Endothelial cell of umbilical vein (primary cell): Measurements from ENCODE around the gene MTR.

Experiments used
- FOS ChIP-seq: IDR thresholded peaks from 2 replicates; pipeline ENCODE4 v1.6.1; 2011; ENCODE audit warnings: mild to moderate bottlenecking, low read length, moderate library complexity, borderline replicate concordance; ENCODE audit not compliant: insufficient read depth
- JUN ChIP-seq: IDR thresholded peaks from 2 replicates; pipeline ENCODE4 v1.6.1; 2011; ENCODE audit warnings: borderline replicate concordance, low read depth; ENCODE audit not compliant: insufficient read length, insufficient read depth
- POLR2A ChIP-seq: IDR thresholded peaks from 2 replicates; pipeline ENCODE4 v1.6.1; 2012; ENCODE audit warnings: low read depth, mild to moderate bottlenecking, control low read depth, low read length
- POLR2AphosphoS5 ChIP-seq: IDR thresholded peaks from 2 replicates; pipeline ENCODE4 v1.6.1; 2012; ENCODE audit warnings: low read depth, mild to moderate bottlenecking, control low read depth, low read length, moderate library complexity; ENCODE audit not compliant: insufficient read depth
- TF ChIP-seq, protein P1 (sequence below), 2 donors: IDR thresholded peaks; 1 replicate in 1 of 2; 2 replicates in 1 of 2; pipeline ENCODE4 v1.5.1; 2011; ENCODE audit warnings: low read length in 2 of 2, mild to moderate bottlenecking in 2 of 2, moderate library complexity in 2 of 2, control low read depth in 1 of 2, inconsistent platforms in 1 of 2, low read depth in 1 of 2; ENCODE audit not compliant: insufficient read depth in 1 of 2; ENCODE audit errors: extremely low read depth in 1 of 2
- TF ChIP-seq, protein P2 (sequence below): IDR thresholded peaks from 2 replicates; pipeline ENCODE4 v1.6.1; 2011; ENCODE audit not compliant: insufficient read depth, insufficient read length

DNA sequence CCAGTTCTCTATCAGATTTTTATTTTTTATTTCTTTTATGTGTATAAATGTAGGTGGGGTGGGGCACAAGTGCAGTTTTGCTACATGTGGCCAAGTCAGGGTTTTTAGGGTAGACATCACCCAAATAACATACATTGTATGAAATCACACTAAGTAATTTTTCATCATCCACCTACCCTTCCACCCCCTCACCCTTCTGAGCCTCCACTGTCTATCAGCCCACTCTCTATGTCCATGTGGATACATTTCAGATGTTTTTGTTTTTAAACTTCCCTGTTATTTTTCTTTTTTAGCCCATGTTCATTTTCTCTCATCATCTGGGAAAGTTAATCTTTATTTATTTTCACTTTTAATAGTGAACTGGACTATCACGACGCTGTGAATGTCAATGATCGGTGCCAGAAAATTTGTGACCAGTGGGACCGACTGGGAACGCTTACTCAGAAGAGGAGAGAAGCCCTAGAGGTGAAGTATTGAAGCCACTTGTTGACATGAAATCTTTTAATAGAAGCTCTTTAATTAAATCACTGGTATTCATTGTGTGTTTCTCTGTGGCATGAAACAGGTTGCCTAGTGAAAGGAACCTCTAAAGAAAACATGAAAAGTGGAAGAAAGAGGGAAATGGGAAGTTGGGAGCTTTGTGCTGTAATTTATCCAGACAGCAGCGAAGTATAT, 47.6 kb upstream of the MTR start:
- TF ChIP-seq POLR2A (no peak), FOS (no peak), POLR2AphosphoS5 (no peak), JUN (no peak)
- TF ChIP-seq, protein P1, sequence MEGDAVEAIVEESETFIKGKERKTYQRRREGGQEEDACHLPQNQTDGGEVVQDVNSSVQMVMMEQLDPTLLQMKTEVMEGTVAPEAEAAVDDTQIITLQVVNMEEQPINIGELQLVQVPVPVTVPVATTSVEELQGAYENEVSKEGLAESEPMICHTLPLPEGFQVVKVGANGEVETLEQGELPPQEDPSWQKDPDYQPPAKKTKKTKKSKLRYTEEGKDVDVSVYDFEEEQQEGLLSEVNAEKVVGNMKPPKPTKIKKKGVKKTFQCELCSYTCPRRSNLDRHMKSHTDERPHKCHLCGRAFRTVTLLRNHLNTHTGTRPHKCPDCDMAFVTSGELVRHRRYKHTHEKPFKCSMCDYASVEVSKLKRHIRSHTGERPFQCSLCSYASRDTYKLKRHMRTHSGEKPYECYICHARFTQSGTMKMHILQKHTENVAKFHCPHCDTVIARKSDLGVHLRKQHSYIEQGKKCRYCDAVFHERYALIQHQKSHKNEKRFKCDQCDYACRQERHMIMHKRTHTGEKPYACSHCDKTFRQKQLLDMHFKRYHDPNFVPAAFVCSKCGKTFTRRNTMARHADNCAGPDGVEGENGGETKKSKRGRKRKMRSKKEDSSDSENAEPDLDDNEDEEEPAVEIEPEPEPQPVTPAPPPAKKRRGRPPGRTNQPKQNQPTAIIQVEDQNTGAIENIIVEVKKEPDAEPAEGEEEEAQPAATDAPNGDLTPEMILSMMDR (IDR thresholded peaks at IDR 0.05; ENCODE audit: extremely low read depth in 1 of 2, insufficient read depth in 1 of 2, low read depth in 1 of 2, low read length in 2 of 2), result no peak
- TF ChIP-seq, protein P2, sequence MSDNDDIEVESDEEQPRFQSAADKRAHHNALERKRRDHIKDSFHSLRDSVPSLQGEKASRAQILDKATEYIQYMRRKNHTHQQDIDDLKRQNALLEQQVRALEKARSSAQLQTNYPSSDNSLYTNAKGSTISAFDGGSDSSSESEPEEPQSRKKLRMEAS, result no peak
